SK-N-SH treated with all-trans-retinoic acid at 6 μM for 48 hours (cell line): ENCODE measurements around the gene EIF5A.

Source experiments
- ARNTL ChIP-seq: fragments of 450-650 bp; formaldehyde crosslinking; IDR thresholded peaks from 2 replicates; pipeline ENCODE4 v1.5.0; 2020; ENCODE audit warnings: low read depth, mild to moderate bottlenecking, moderate library complexity, borderline replicate concordance
- CSDC2 ChIP-seq: fragments of 250-450 bp; sonication (Bioruptor Pico); IDR thresholded peaks from 2 replicates; pipeline ENCODE4 v1.5.0; 2020; ENCODE audit warnings: mild to moderate bottlenecking, moderate library complexity
- TF ChIP-seq, protein P1 (sequence below): fragments of 250-450 bp; sonication (Bioruptor Pico); IDR thresholded peaks from 2 replicates; pipeline ENCODE4 v1.8.0; 2020; ENCODE audit warnings: mild to moderate bottlenecking, moderate library complexity, borderline replicate concordance

DNA sequence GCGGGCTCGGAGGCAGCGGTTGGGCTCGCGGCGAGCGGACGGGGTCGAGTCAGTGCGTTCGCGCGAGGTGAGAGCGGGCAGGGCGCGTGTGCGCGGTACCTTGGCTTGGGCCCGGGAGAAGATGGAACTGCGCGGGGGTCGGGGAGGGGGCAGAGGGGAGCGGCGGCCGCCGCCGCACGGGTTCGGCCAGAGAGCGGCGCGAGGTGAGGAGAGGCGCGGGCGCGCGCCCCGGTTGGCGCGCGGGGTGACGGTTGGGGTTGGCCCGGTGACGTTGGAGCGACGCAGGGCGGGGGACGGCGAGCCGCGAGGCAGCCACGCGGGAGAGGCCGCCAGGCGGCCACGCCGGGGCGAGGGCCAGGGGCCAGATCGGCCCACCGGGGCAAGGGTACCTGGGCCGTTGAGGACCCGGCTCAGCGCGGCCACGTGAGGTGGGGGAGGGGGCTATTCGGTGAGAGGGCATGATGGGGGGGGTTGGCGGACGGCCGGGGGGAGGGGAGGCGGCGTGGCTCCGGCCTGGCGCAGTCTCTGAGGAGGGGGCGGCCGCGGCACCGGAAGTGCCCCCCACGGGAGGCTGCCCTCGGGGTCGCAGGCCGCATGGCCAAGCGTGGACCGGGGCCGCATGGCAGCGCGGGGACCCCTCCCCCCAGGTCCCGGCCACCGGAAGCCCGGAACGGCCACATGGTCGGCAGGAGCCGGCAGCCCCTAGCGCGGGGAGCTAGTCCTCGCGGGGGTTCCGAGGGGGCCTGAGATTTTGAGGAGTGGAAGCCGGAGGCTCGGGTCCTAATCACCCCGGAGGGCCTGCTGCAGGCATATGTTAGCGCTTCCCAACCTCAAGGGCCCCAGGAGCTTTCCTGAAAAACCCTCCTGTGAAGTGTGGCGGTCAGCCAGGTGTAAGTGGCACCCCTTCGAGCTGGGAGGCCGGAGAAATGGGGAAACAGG, 527 bp downstream of the EIF5A start:
- TF ChIP-seq ARNTL (CRISPR knock-in tag) (no peak), CSDC2 (no peak)
- TF ChIP-seq, protein P1, sequence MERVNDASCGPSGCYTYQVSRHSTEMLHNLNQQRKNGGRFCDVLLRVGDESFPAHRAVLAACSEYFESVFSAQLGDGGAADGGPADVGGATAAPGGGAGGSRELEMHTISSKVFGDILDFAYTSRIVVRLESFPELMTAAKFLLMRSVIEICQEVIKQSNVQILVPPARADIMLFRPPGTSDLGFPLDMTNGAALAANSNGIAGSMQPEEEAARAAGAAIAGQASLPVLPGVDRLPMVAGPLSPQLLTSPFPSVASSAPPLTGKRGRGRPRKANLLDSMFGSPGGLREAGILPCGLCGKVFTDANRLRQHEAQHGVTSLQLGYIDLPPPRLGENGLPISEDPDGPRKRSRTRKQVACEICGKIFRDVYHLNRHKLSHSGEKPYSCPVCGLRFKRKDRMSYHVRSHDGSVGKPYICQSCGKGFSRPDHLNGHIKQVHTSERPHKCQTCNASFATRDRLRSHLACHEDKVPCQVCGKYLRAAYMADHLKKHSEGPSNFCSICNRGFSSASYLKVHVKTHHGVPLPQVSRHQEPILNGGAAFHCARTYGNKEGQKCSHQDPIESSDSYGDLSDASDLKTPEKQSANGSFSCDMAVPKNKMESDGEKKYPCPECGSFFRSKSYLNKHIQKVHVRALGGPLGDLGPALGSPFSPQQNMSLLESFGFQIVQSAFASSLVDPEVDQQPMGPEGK (CRISPR knock-in tag) = no peak; the same call in 1 of the 2 replicates
